CD4-positive, alpha-beta T cell treated with Interleukin-17A for 4 hours (primary cell): ENCODE measurements around the gene ARHGEF37.

ENCODE experiments used
- DNase-seq: peaks from one replicate; pipeline ENCODE4 v3.0.0-alpha.2; 2020; ENCODE audit warnings: mixed read lengths

ARHGEF37 gene

DNA sequence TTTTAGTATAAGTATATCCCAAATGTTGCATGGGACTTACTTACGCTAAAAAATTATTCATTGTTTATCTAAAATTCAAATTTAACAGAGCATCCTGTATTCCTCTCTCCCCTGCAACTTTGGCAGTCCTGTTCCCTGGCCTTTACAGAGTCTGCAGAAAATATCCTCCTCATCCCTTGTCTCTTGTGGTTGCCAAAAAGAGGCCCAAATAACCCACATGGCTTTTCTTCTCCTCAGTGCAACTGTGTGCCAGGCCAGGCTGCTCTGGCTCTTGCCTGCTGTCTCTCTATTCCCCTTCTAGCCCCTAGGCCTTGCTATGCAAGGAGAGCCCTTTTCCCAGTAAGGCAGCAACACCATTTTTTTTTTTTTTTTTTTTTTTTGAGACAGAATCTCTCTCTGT lies 23.0 kb downstream of the ARHGEF37 start:
- no peak for DNase-seq

DNA sequence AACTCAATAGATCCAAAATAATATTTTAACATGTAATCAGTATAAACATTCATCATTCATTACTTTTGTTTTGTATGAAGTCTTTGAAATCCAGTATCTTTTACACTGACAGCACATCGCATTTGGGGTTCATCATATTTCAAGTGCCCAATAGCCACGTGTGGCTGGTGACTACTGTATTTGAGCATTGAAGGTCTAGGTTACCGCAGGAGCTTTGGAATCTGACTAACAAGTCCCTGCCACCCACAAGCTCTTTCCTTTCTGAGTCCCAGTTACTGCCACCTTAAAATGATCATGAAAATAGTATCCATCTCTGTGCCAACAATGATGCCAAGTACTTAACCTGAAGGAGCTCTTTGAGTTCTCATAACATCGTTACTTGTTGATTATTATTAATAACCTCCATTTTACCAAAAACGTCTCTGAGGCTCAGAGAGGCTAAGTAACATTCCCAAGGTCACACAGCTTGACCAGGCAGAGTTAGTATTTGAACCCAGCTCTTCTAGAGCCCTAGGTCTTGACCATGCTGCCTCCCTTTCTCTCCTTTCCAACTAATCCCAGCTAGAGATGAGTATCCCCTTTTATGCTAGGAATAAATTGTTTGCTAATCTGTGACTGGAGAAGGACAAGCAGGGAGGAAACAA lies 24.2 kb downstream of the ARHGEF37 start:
- no peak for DNase-seq

DNA sequence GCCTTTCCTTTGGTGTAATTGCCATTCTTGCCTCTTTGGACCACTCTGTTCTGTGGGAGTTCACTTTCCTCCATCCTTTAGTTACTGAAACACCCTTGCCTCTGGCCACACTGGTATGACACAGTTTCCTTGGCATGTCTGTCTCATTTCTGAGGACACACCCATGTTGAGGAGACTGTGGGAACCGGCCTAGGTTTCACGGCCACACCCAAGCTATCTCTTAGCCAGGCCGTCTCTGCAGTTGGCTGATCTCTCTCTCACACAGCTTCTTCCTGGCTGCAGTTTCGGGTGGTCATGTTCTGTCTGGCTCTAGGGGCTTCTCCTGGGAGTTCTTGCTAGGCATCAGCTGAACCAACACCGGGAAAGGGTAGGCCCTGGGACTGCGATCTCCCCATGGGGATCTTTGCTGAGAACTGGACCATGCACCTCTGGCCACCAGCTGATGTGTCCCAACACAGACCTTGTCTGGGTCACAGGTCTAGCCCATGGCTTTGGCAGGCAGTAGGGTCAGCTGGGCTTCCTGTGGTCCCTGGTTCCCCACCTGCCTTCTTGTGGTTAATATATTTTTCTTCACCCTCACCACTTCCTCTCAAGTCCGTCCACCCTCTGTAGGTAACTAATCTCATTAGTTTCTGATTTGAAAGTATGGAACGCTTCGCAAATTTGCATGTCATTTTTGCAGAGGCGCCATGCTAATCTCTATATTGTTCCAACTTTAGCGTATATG lies 24.9 kb downstream of the ARHGEF37 start:
- no peak for DNase-seq

DNA sequence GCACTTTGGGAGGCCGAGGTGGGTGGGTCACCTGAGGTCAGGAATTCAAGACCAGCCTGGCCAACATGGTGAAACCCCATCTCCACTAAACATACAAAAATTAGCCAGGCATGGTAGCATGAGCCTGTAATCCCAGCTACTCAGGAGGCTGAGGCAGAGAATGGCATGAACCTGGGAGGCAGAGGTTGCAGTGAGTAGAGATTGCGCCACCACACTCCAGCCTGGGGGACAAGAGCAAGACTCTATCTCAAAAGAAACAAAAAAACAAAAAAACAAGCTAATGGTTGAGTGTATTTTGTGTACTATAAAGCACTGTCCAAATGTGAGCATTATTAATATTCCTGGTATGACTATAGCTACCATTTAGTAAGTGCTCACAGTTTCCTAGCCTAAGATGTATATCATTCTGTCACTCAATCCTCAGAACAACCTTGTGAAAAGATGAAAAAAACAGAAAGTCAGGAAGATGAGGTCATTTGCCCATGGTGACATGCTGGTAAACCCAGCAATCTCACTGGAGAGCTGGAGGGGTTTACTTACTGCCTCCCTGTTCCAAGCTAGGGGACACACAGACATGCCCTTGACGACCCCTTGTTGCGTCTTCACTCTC lies 27.7 kb downstream of the ARHGEF37 start:
- DNase-seq: no peak

DNA sequence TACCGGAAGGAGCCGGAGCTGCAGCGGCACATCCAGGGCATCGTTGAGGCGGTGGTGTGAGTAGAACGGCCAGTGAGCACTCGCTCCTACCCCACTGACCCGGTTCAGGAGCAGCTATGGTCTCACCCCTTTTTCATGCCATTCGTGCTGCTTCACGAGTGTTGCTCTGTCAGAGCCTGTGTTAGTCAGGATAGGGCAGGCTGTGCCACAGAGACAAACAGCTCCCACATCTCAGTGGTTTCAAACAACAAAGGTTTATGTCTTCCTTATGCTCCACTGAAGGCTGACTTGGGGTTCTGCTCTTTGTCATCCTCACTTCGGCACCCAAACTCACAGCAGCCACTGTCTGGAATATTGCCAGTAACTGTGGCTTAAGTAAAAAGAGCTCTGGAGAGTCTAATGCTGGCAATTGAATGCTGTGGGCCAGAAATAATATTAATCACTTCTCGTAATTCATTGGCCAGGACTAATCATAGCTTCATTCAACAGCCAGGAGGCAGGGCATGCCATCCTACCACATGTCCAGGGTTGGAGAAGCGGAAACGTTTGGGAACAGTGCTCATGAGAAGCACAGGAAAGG lies 28.4 kb downstream of the ARHGEF37 start:
- no peak for DNase-seq

DNA sequence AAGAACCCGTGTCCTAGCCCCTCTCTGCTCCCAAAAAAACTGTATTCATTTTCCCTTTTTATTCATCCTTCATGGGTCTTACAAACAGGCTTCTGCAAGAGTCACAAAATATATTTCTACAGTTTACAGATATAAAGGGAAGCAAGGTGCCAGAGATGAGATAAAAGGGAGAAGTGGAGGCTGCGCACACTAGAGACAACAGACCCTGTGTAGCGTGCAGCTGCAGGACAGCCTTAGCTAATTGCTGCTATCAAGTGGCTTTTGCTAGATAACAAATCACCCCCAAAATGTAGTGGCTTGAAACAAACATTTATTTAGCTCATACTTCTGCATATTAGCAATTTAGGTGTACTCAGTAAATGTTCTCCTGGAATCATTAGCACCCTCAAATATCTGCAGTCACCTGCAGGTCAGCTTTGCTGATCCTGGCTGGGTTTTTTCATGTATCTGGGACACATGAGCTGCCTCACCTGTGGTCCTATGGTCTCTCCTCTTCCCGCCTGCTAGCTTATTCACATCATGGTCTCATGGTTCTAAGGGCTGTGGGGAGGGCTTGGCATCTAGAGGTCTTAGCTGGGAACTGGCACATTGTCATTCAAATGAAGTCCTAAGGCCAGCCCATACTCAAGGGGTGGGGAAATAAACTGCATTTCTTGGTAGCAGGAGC lies 29.4 kb downstream of the ARHGEF37 start:
- DNase-seq: no peak

DNA sequence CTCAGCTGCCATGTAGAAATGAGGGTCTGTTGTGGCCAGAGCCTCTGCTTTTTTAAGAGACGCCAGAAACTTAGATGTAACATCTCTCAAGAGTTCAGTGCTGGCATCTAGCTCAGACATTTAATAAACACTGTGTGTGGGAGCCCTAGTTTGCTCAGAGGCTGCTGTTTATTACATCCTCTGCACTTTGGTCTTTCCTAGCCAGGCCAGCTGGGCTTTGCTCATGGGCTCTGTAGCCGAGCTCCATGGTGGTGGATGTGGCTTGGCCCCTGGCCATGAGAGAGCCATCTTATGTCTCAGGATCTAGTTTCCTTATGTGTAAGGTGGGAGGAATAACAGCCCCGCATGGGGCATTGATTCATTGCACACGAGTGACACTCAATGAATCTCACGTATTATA lies 30.0 kb downstream of the ARHGEF37 start:
- no peak for DNase-seq

DNA sequence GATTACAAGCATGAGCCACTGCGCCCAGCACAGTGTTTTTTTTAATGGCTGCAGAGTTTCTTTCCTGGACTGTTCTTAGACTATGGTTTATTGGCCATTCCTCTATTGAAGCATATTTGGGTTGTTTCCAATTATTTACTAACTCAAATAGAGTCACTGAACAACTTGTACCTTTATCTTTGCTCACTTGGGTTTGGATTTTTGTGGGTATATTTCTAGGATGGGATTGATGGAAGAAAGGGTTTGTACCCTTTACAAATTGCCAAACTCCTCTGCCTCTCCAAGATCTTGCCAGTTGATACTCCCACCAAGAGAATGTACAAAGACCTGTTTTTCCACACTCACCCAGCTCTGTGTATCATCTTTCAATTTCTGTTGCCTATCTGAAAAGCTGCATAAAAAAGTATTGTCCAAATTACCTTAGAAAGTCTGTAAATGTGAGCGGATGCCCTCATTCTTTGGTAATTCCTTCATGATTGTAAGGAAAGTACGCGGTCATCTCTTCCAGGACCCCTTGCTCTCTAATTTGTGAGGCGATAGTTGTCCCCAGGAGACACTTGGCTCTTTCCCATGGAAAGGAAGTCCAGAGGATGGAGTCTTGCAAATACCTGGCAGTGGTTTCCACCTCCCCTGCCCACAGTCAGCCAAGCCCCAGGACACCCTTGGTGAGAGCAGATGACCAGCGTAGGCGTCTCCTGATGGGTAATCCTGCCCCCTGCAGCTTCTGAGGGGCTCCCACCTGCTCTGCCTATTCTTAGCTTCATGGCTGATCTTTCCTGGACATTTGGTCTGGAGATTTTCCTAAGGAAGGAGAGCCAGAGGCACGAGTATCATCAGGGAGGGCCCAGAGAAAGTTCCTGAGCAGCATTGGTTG lies 33.0 kb downstream of the ARHGEF37 start:
- DNase-seq: no peak

DNA sequence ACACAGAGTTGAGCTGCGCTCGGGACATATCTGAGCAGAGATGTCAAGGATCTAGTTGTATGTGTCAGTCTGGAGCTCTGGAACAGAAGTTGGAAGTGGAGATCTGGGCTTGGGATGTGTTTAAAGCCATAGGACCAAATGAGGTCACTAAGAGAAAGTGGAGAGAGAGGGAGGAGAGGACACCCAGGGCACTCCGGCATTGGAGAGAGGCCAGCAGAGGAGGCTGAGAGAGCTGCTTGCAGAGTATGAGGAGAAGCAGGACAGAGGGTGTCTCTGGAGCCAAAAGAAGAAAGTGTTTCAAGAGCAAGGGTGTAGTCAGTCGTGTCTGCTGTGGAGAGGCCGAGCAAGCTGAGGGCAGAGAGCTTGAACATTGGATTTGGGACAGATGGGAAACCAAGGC lies 34.7 kb downstream of the ARHGEF37 start:
- no peak for DNase-seq

DNA sequence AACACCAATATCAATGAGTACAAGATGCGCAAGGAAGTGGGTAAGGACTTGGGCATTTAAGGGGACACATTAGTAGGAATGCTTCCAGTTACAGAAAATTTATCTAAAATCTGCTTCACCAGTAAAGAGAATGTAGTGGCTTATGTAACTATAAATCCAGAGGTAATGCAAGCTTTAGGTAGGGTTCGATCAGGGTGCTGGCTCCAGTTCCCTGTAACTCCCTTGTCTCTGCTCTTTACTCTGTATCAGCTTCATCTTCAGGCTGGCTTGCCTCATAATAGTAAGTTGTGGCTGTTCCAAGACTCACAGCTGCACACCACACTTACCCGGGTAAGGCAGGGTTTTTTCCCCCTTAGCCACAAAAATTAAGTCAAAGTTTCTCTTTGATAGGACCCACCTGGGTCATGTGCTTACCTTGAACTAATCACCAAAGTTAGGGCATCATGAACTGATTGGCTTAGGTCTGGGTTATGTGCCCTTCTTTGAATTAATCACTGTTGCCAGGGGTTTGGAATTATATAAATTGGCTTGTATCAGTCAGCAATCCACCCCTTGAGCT lies 35.5 kb downstream of the ARHGEF37 start:
- DNase-seq: no peak

DNA sequence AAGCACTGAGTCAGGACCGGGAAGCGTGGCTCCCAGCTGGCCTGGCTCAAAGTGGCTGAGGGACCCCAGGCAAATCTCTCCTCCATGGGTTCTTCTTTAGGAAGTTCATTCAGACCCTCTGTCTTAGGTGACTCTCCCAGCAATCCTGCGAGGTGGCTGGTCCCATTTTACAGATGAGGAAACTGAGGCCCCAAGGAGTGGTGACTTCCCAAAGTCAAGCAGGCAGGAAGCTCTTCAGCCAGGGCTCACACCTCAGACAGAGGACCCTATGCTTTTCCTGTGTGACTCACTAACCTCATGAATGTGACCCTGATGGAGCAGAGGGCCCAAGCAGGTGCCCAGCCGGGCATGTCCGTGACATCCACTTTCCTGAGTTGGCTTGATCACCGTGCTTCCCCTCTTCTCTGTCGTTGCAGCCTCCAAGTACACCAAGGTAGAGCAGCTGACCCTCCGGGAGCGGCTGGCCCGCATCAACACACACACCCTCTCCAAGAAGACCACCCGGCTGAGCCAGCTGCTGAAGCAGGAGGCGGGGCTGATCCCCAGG lies 36.5 kb downstream of the ARHGEF37 start:
- no peak for DNase-seq

DNA sequence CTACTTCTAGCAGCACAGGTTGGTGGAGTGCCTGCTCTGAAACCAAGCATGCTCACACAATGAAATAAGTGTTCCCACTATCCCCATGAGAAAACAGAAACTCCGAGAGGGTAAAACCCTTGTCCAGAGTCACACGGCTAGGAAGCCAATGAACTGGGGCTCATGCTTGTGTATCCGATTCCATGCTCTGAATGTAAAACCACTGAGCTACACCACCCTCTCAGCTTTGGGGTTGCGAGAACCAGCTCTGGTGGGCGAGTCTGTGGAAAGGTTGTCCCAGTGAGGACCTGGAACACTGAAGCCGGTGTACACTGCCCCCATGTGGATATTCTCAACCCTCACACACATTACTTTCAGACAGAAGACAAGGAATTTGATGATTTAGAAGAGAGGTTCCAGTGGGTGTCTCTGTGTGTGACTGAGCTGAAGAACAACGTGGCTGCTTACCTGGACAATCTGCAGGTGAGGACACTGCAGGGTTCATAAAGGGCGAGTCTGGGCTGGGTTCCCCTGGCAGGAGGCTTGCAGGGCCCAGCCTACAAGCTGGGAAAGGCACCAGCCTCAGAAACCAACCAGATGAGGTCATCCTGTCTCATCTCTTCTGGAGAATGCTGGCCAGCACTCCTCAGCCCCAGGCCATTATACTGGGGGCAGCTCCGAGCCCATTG lies 37.4 kb downstream of the ARHGEF37 start:
- no peak for DNase-seq

DNA sequence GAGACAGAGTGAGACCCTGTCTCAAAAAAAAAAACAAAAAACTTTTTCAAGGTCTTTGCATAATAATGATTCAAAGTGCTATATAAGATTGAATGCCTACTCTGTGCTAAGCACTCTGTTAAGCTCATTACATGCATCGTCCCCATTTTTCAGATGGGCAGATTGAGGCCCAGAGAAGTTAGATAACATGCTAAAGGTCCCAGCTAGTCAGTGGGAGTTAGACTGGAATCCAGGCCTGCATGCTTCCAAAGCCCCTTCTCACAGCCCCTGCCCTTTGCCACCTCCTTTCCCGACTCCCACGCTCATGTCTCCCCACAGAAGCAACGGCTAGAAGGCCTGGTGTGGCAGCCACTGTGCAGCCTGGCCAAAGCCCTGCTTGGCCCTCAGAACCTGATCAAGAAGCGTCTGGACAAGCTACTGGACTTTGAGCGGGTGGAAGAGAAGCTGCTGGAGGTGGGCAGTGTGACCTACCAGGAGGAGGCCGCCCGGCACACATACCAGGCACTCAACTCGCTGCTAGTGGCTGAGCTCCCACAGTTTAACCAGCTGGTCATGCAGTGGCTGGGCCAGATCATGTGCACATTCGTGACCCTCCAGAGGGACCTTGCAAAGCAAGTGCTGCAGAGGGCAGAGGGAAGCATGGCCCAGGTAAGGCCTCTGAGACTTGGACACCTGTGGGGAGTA lies 40.3 kb downstream of the ARHGEF37 start:
- DNase-seq: no peak

DNA sequence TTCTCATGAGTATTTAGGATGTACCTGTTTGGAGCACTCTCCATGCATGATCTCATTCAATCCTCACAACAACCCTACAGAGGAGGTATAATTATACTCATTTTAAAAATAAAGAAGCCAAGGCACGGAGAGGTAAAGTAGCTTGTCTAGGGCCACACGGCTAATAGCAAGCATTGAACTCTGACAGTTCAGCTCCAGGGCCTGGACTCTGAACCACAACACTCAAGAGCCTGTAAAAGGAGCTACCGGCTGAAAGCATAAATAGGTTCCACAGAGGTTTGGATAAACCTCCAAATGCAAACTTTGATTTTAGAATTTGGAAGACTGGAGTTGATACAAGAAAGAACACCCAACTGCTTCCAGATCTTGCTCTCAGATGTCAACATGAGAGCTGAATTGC lies 41.2 kb downstream of the ARHGEF37 start:
- DNase-seq: no peak

DNA sequence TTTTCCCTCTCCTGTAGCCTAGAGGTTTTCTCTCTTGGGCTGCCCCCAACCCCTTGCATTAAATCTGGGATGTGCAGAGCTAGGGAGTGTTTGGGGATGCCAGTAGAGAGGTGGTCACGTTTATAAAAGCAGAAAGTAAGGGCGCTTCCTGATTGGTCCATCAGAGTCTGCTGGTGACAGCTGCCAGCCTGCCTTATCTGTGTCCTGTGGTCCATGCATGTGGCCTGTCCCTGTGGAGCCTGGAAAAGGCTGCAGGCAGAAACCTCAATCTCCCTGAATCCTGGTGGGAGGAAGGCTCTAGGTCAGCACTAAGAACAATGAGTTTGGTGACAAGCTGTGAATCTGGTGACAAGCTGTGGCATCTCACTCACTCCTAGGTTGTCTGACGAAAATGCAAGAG lies 42.2 kb downstream of the ARHGEF37 start:
- no peak for DNase-seq

DNA sequence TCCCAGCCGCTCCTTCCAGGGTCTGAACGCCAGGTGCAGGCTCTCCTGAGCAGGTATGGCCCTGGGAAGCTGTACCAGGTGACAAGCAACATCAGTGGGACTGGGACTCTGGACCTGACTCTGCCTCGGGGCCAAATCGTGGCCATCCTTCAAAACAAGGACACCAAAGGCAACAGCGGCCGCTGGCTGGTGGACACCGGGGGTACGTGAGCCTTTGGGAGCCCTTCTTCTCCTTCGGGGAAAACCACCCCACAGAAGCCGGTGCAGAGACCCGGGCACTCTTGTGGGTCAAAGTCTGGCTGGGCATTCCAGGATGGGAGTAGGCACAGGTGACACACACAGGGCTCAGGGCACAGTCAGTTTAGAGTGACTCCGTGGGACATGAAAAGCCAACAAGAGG lies 45.8 kb downstream of the ARHGEF37 start:
- no peak for DNase-seq

DNA sequence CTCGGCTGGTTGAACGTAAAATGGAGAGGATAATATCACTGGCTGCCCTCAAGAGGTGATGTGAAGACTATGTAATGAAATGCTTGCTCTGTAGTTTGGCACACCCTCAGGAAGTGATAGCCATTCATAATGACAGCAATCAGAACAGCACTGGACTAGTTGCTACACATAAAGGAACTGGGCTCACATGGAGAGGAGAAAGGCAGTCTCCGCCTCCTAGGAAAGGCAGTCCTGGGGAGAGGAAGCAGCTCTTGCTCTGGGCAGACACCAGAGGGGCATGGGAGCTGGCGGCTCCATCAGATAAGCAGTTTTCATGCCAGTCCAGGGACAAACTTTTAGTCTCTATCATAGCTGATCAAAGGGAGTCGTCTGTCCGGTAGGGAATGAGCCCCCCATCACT lies 46.9 kb downstream of the ARHGEF37 start:
- DNase-seq: no peak

DNA sequence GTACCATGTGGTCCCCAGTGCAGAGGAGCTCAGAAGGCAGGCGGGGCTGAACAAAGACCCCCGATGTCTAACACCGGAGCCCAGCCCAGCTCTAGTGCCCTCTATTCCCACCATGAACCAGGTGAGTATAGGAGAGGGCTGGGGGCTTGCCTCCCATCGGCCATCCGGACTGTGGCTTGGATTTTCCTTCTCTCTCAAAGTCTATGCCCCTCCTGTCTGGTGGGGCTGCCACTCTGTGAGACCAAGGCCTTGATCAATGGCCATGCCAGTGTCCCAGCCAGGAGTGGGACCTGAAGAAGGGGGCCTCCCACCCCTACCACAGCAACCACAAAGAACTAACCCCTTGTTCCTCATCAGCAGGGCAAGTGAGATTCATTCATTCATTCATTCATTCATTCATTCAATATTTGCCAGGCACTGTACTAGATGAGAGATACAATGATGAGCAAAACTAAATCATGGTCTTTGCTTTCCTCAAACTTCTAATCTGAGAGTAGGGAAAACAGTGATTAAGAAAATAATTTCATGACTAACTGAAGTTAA lies 47.6 kb downstream of the ARHGEF37 start:
- no peak for DNase-seq

DNA sequence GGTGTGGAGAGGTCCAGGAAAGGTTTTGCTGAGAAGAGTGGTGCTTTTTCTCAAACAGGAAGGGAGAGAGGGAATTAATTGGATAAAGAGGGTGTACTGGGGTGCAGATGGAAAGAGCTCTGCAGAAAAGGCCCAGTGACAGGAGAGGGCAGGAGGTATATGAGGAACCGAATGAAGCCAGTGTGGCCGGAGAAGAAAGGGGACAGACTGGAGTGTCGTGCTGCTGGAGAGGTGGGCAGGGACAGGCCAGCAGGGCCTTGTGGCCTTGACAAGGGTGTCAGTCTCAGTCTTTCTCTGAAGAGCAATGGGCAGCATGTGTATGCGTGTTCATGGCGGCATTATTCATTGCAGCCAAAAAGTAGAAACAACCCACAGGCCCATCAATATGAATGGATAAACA lies 48.1 kb downstream of the ARHGEF37 start:
- no peak for DNase-seq

DNA sequence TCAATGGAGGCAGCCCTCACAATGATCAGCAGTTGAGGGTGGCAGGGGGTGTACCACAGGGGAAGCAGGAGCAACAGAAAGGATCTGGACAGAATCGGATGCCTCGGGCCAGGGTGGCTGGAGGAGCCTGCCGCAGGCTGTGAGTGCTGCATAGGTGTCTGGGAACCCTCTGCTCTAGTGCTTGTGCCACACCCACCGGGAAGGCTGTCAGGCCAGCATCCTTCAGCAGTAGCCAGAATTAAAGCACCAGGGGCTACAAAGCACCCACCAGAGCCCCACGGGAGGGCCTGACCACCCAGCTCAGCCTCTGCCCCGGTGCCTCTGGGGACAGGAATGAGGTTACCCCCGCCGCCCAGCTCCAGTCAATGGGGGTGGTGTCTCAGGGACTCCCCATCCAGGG lies 49.0 kb downstream of the ARHGEF37 start:
- no peak for DNase-seq
